ENCODE data around the gene SNRPB. TPM values are rescaled to one million over a fixed set of nuclear protein-coding genes. Genes with fewer than 3 reads are reported as not detected.

The SNRPB gene
- total RNA-seq, 1 experiment from 2014 or later = 539 TPM

DNA sequence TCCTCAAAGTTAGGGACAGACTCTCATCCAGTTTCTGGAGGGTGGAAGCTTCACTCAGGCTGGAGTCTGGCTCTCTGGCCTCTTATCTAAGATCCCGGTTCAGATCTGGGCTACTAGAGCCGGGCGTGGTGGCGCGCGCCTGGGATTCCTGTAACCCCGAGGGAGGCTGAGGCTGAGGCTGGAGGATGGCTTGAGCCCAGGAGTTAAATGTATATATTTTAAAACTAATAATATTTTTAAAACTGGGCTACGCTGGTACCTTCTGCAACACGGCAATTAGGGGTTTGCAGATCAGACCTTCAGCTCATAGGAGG, 38.8 kb upstream of the SNRPB start (continued):
- TF ChIP-seq, protein P1, sequence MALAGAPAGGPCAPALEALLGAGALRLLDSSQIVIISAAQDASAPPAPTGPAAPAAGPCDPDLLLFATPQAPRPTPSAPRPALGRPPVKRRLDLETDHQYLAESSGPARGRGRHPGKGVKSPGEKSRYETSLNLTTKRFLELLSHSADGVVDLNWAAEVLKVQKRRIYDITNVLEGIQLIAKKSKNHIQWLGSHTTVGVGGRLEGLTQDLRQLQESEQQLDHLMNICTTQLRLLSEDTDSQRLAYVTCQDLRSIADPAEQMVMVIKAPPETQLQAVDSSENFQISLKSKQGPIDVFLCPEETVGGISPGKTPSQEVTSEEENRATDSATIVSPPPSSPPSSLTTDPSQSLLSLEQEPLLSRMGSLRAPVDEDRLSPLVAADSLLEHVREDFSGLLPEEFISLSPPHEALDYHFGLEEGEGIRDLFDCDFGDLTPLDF (CRISPR knock-in tag; IDR thresholded peaks at IDR 0.05) = no peak
- TF ChIP-seq MXD4 (CRISPR knock-in tag; IDR thresholded peaks at IDR 0.05; ENCODE audit: borderline replicate concordance) (no peak), JUN (CRISPR knock-in tag; IDR thresholded peaks at IDR 0.05) (no peak)

DNA sequence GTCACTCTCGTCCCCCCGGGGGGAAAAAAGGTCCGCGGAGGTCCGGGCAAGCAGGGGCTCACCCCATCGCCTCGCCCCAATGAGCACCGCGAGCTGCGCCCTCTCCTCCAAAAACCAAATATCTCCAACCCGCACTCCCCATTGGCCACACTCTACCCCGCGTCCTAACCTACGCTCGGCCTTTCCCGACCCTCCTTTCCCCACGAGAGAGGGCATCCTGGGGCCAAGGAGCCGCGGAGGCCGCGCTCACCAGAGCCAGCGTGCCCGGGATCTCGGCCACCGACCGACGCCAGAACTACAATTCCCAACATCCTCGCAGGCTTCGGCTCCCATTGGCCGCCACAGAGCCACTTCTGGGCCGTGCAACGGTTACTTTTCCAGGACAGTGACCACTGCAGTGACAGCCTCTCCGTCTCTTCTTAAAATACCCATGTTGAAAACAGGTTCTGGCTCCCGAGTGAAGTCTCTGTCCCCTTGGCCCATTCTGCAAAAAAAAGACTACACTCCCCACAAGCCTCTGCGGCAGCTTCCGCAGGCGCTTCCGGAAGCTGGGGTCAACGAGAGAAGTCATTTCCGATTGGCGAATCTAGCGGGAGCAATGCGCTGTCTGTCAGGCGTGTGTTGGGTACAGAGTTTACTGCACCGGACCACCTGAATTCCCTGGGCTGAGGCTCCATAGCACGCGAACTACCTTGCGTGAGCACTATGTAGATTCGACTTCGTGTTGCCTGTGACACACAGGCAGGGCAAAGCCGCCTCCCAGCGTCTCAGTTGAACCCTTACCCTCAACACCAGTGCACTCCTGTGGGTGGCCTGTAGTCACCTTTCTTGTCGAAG, 38.3 kb upstream of the SNRPB start, which contains the start of gene ZNF343:
ZNF343 (minus strand) TSS at position 285 of the 837 bp plus-strand sequence. CDS start 15,020 bp downstream, outside the sequence.
- TF ChIP-seq RORB (CRISPR knock-in tag; IDR thresholded peaks at IDR 0.05) (no peak), SP1 (CRISPR knock-in tag; conservative IDR thresholded peaks at IDR 0.05) (peak; percentile 32; the same call in 1 of the 2 replicates), EMX1 (CRISPR knock-in tag; IDR thresholded peaks at IDR 0.05) (no peak), ZNF416 (CRISPR knock-in tag; IDR thresholded peaks at IDR 0.05) (no peak), USF2 (CRISPR knock-in tag; IDR thresholded peaks at IDR 0.05) (no peak), FOXP4 (CRISPR knock-in tag; IDR thresholded peaks at IDR 0.05) (no peak), USF1 (CRISPR knock-in tag; IDR thresholded peaks at IDR 0.05) (no peak), CBFB (CRISPR knock-in tag; IDR thresholded peaks at IDR 0.05; ENCODE audit: low read depth) (no peak), GABPB1 (CRISPR knock-in tag; IDR thresholded peaks at IDR 0.05) (peak; percentile 9; the same call in 1 of the 2 replicates), MAX (CRISPR knock-in tag; IDR thresholded peaks at IDR 0.05) (peak; percentile 39; the same call in 1 of the 2 replicates), NR1H2 (CRISPR knock-in tag; IDR thresholded peaks at IDR 0.05) (no peak), E2F4 (CRISPR knock-in tag; IDR thresholded peaks at IDR 0.05; ENCODE audit: borderline replicate concordance, low read depth) (no peak), ZNF232 (CRISPR knock-in tag; IDR thresholded peaks at IDR 0.05) (no peak), FOXK1 (CRISPR knock-in tag; IDR thresholded peaks at IDR 0.05) (peak; percentile 32; the same call in 1 of the 2 replicates), MXD4 (CRISPR knock-in tag; IDR thresholded peaks at IDR 0.05; ENCODE audit: borderline replicate concordance) (no peak), NFYB (CRISPR knock-in tag; conservative IDR thresholded peaks at IDR 0.05; ENCODE audit: low read depth) (peak; percentile 64)
- TF ChIP-seq, protein P2, sequence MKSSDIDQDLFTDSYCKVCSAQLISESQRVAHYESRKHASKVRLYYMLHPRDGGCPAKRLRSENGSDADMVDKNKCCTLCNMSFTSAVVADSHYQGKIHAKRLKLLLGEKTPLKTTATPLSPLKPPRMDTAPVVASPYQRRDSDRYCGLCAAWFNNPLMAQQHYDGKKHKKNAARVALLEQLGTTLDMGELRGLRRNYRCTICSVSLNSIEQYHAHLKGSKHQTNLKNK (CRISPR knock-in tag; IDR thresholded peaks at IDR 0.05) = no peak
- TF ChIP-seq, protein P1 (CRISPR knock-in tag; IDR thresholded peaks at IDR 0.05) = no peak
- ATAC-seq (peak; percentile 93), DNase-seq (ENCODE audit: low spot score) (peak; percentile 72)
- H3K36me3 Mint-ChIP-seq = no peaks in the 10 kb centered on the region
- peaks cover 7% of the 10 kb centered on the region for H3K4me1 Mint-ChIP-seq
- peak within 1 kb of the TSS; percentile 100 for H3K4me3 Mint-ChIP-seq
- ChIA-PET CTCF (interaction anchor here (1.0 to 3.9 kb wide), 3 partner anchors 13 to 302 kb away, joined by 5 to 27 read pairs (median 6); no protein-coding TSS in a partner anchor), POLR2A (interaction anchor here (0.7 to 1.0 kb wide), 2 partner anchors 13 to 38 kb away, joined by 3 to 4 read pairs; partner anchors contain the start of gene SNRPB)
- peaks cover 42% of the 10 kb centered on the region for H3K27me3 Mint-ChIP-seq (ENCODE audit: low read depth)
- H3K27ac Mint-ChIP-seq = peak within 1 kb of the TSS; percentile 91
- H3K9me3 Mint-ChIP-seq = no peaks in the 10 kb centered on the region
